HepG2 (cell line): ENCODE measurements around the gene CRISPLD2. TPM values are rescaled to one million over a fixed set of nuclear protein-coding genes. Genes with fewer than 3 reads are reported as not detected.

Experiments used
- ATAC-seq: fragments of 200-7000 bp; cut with Tn5 transposase; 3 replicates; pipeline ENCODE4 v1.9.1; 2020; ENCODE audit warnings: mild to moderate bottlenecking, moderate library complexity
- BruUV-seq: library from RNA; stranded (reverse); fragments of 400-500 nt; replicated peaks from 2 replicates; lab custom pipeline; 2021; lab: Mats Ljungman, UMichigan
- CTCF ChIA-PET: fragments of 300-600 bp; formaldehyde crosslinking; extraction: SDS; loops from one replicate; lab custom pipeline; 2021; ENCODE audit warnings: low total read pairs, inconsistent platforms, low intra/inter-chr PET ratio; lab: Yijun Ruan, JAX
- POLR2A ChIA-PET: fragments of 350-600 bp; sonication (Branson Sonifier 250); formaldehyde crosslinking; loops from one replicate; lab custom pipeline; 2020; ENCODE audit warnings: antibody characterized with exemption, inconsistent platforms; lab: Yijun Ruan, JAX
- DNase-seq: peaks from one replicate; pipeline ENCODE4 v3.0.0-alpha.2; 2015; ENCODE audit warnings: low spot score
- FAIRE-seq: peaks from 3 replicates; lab custom pipeline; 2011; peaks lifted over from hg19 to GRCh38; lab: Jason Lieb, UNC
- H2AFZ ChIP-seq: one replicate; pipeline ENCODE4 v1.6.1; 2011; ENCODE audit warnings: low read length, inconsistent platforms
- H3K27ac ChIP-seq: fragments of 300-600 bp; 3 replicates; pipeline ENCODE4 v1.8.0; 2011; ENCODE audit warnings: mixed run types, mild to moderate bottlenecking, mixed read lengths, low read length, inconsistent platforms; ENCODE audit not compliant: insufficient read depth; ENCODE audit errors: extremely low read length
- H3K27me3 ChIP-seq, 2 experiments: fragments of 200-600 bp in 1 of 2; 2 replicates in 1 of 2; 3 replicates in 1 of 2; pipeline versions ENCODE4 v1.6.0 to v1.8.0; 2011; ENCODE audit warnings: low read length in 2 of 2, mild to moderate bottlenecking in 2 of 2, moderate library complexity in 2 of 2, inconsistent platforms in 1 of 2; ENCODE audit not compliant: insufficient read depth in 2 of 2, control insufficient read depth in 1 of 2
- H3K36me3 ChIP-seq, 2 experiments: fragments of 200-600 bp in 1 of 2; replicated peaks in 1 of 2; 2 replicates in 1 of 2; 3 replicates in 1 of 2; pipeline versions ENCODE4 v1.5.1 to v1.8.0; 2011; ENCODE audit warnings: low read length in 2 of 2, inconsistent platforms in 1 of 2; ENCODE audit not compliant: insufficient read depth in 2 of 2, control insufficient read depth in 1 of 2
- H3K4me1 ChIP-seq: 2 replicates; pipeline ENCODE4 v1.5.1; 2012; ENCODE audit warnings: low read length, inconsistent platforms; ENCODE audit not compliant: insufficient read depth
- H3K4me2 ChIP-seq: 2 replicates; pipeline ENCODE4 v1.6.0; 2011; ENCODE audit warnings: low read depth, low read length, inconsistent platforms
- H3K4me3 ChIP-seq, 3 experiments: fragments of 200-600 bp in 1 of 3; sonication (generic), shearing (Covaris generic) in 1 of 3; replicated peaks in 1 of 3; 2 replicates each; pipeline ENCODE4 v1.5.1; 2011 to 2016; ENCODE audit warnings: low read length in 3 of 3, inconsistent platforms in 2 of 3, low read depth in 2 of 3, mild to moderate bottlenecking in 2 of 3, control low read depth in 1 of 3, mixed read lengths in 1 of 3; ENCODE audit not compliant: insufficient read depth in 1 of 3
- H3K79me2 ChIP-seq: one replicate; pipeline ENCODE4 v1.6.1; 2011; ENCODE audit warnings: low read length, inconsistent platforms; ENCODE audit not compliant: insufficient read depth
- H3K9ac ChIP-seq: 2 replicates; pipeline ENCODE4 v1.6.0; 2011; ENCODE audit warnings: mild to moderate bottlenecking, low read depth, low read length, inconsistent platforms; ENCODE audit not compliant: insufficient read depth
- H3K9me3 ChIP-seq: 2 replicates; pipeline ENCODE4 v1.5.1; 2012; ENCODE audit warnings: mild to moderate bottlenecking, low read length
- H4K20me1 ChIP-seq: 2 replicates; pipeline ENCODE4 v1.6.0; 2011; ENCODE audit warnings: inconsistent platforms, mild to moderate bottlenecking, low read length, moderate library complexity; ENCODE audit not compliant: insufficient read depth
- DPF2 ChIP-seq: sonication (generic); formaldehyde crosslinking; IDR thresholded peaks from 2 replicates; pipeline ENCODE4 v1.4.0; 2020; ENCODE audit warnings: mild to moderate bottlenecking, low read depth, missing genetic modification reagents, borderline replicate concordance
- FOXA1 ChIP-seq, 2 experiments: fragments of 450-650 bp in 1 of 2; sonication (generic) in 1 of 2; formaldehyde crosslinking in 1 of 2; IDR thresholded peaks; 2 replicates each; pipeline versions ENCODE4 v1.4.0 to v1.6.1; 2016 to 2020; ENCODE audit warnings: missing genetic modification reagents in 1 of 2
- GATA4 ChIP-seq: sonication (generic); IDR thresholded peaks from 2 replicates; pipeline ENCODE4 v1.6.1; 2016; ENCODE audit warnings: antibody characterized with exemption, low read depth, borderline replicate concordance
- HHEX ChIP-seq: IDR thresholded peaks from 2 replicates; pipeline ENCODE4 v1.6.1; 2016; ENCODE audit warnings: control low read depth
- HNF4A ChIP-seq: sonication (generic); formaldehyde crosslinking; IDR thresholded peaks from 2 replicates; pipeline ENCODE4 v1.4.0; 2020; ENCODE audit warnings: missing genetic modification reagents
- KDM3A ChIP-seq: IDR thresholded peaks from 2 replicates; pipeline ENCODE4 v1.6.1; 2018; ENCODE audit warnings: low read depth, missing compliant biosample characterization
- KLF13 ChIP-seq: sonication (generic); formaldehyde crosslinking; IDR thresholded peaks from 2 replicates; pipeline ENCODE4 v1.4.0; 2020; ENCODE audit warnings: mild to moderate bottlenecking, missing genetic modification reagents
- SAFB2 ChIP-seq: sonication (generic); formaldehyde crosslinking; IDR thresholded peaks from 2 replicates; pipeline ENCODE4 v1.5.1; 2020; ENCODE audit warnings: missing genetic modification reagents, low read depth, mild to moderate bottlenecking, borderline replicate concordance
- SAP130 ChIP-seq: IDR thresholded peaks from 2 replicates; pipeline ENCODE4 v1.6.1; 2016; ENCODE audit warnings: low read depth
- SMAD1 ChIP-seq: sonication (generic); formaldehyde crosslinking; IDR thresholded peaks from 2 replicates; pipeline ENCODE4 v1.4.0; 2020; ENCODE audit warnings: missing genetic modification reagents, low read depth, mild to moderate bottlenecking, borderline replicate concordance
- SOX6 ChIP-seq, 2 experiments: fragments of 450-650 bp in 1 of 2; sonication (generic) in 1 of 2; formaldehyde crosslinking in 1 of 2; IDR thresholded peaks; 2 replicates each; pipeline versions ENCODE4 v1.4.0 to v1.6.1; 2017 to 2020; ENCODE audit warnings: antibody characterized with exemption in 1 of 2, mild to moderate bottlenecking in 1 of 2, missing genetic modification reagents in 1 of 2
- STAG1 ChIP-seq: sonication (generic); formaldehyde crosslinking; IDR thresholded peaks from 2 replicates; pipeline ENCODE4 v1.4.0; 2020; ENCODE audit warnings: missing genetic modification reagents
- ZIK1 ChIP-seq: sonication (generic); formaldehyde crosslinking; IDR thresholded peaks from 2 replicates; pipeline ENCODE4 v1.5.0; 2020; ENCODE audit warnings: mild to moderate bottlenecking, low read depth, missing genetic modification reagents, borderline replicate concordance
- ZMYM3 ChIP-seq: sonication (generic); formaldehyde crosslinking; IDR thresholded peaks from 2 replicates; pipeline ENCODE4 v1.5.1; 2020; ENCODE audit warnings: mild to moderate bottlenecking, missing genetic modification reagents
- ZNF225 ChIP-seq: sonication (generic); formaldehyde crosslinking; IDR thresholded peaks from 2 replicates; pipeline ENCODE4 v1.4.0; 2020; ENCODE audit warnings: mild to moderate bottlenecking, missing genetic modification reagents
- ZNF605 ChIP-seq: sonication (generic); formaldehyde crosslinking; IDR thresholded peaks from 2 replicates; pipeline ENCODE4 v1.8.0; 2022; ENCODE audit warnings: mild to moderate bottlenecking, missing genetic modification reagents
- ZNF7 ChIP-seq: IDR thresholded peaks from 2 replicates; pipeline ENCODE4 v1.6.1; 2016; ENCODE audit warnings: missing biosample characterization, missing genetic modification reagents
- ZNF746 ChIP-seq: sonication (generic); formaldehyde crosslinking; IDR thresholded peaks from 2 replicates; pipeline ENCODE4 v1.8.0; 2022; ENCODE audit warnings: mild to moderate bottlenecking, missing genetic modification reagents
- WGBS: methylation state at CpG from one replicate; pipeline ENCODE4 v1.1.6; 2017; ENCODE audit warnings: low lambda C conversion rate; 5-methylcytosine and 5-hydroxymethylcytosine counted together
- in situ Hi-C: cut with HindIII; loops from 2 replicates; pipeline ENCODE4 v1.10.0; 2017; ENCODE audit warnings: low pct_unique_long_range_greater_than_20kb; ENCODE audit not compliant: extremely low pct_ligation_motif_present
- intact Hi-C: fragments of 100-400 bp; cut with micrococcal nuclease; formaldehyde crosslinking; loops from one replicate; pipeline ENCODE4 v1.10.0; 2022; ENCODE audit not compliant: unreplicated experiment
- polyA plus RNA-seq, 8 experiments: library from polyadenylated mRNA; depleted of rRNA in 3 of 8; stranded (reverse) in 7 of 8; unstranded in 1 of 8; fragments of >200 nt; fragmentation: Illumina TruSeq in 4 of 8; extraction: Trizol in 4 of 8; gene quantifications; 2 replicates each; pipeline versions ENCODE4 v1.2.1 to v1.2.3, GENCODE V29; 2011 to 2016; ENCODE audit warnings: low read depth in 4 of 8, missing spikeins in 1 of 8, mixed read lengths in 1 of 8; ENCODE audit not compliant: insufficient read depth in 1 of 8
- total RNA-seq, 5 experiments: library from RNA; depleted of rRNA; stranded (reverse); fragments of >200 nt; fragmentation: Illumina TruSeq; extraction: Trizol; gene quantifications; 2 replicates each; pipeline ENCODE4 v1.2.3, GENCODE V29; 2016; ENCODE audit warnings: low read depth in 1 of 5
- TF ChIP-seq, protein P1 (sequence below): sonication (generic); formaldehyde crosslinking; IDR thresholded peaks from 2 replicates; pipeline ENCODE4 v1.5.1; 2020; ENCODE audit warnings: missing genetic modification reagents, mild to moderate bottlenecking, borderline replicate concordance
- TF ChIP-seq, protein P2 (sequence below): sonication (generic); formaldehyde crosslinking; IDR thresholded peaks from 2 replicates; pipeline ENCODE4 v1.4.0; 2020; ENCODE audit warnings: missing genetic modification reagents, low read depth, mild to moderate bottlenecking, borderline replicate concordance
- TF ChIP-seq, protein P3 (sequence below): sonication (generic); formaldehyde crosslinking; IDR thresholded peaks from 2 replicates; pipeline ENCODE4 v1.4.0; 2020; ENCODE audit warnings: missing genetic modification reagents
- TF ChIP-seq, protein P4 (sequence below): sonication (generic); formaldehyde crosslinking; IDR thresholded peaks from 2 replicates; pipeline ENCODE4 v1.5.0; 2020; ENCODE audit warnings: missing genetic modification reagents

CRISPLD2 gene
- total and polyA plus RNA-seq, 2 of the 13 experiments (the other 11 are each of a cell fraction or from before 2014, with no cell fraction given) = 0.04 to 0.31 TPM

DNA sequence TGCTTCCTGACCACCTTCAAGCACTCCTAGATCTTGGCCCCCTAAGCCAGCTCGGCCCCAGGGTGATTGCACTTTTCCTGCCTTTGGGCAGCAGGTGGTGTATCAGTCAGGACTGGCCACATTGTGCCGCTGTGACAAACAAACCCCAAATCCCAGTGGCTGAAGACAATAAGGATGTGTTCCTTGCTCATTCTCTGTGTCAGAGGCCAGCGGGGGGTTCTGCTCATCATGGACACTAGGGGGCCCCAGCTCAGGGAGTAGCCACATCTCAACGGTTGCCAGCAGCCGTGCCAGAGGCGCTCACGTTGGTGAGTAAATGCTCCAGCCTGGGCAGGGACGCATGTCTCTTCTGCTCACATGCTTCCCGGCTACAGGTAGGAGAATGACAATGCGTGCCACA is 131.1 kb downstream of the CRISPLD2 start:
- 36% methylated on average over 2 of the region's 10 CpGs for WGBS
- FAIRE-seq (peak; percentile 51), DNase-seq (peak; percentile 69), ATAC-seq (peak; percentile 52)
- H3K27me3 ChIP-seq = no peaks in the 10 kb centered on the region; a peak in 2 of 5 replicates
- POLR2A ChIA-PET = interaction anchor here (0.9 to 2.2 kb wide), 2 partner anchors 17 to 131 kb away, joined by 3 to 8 read pairs; partner anchors contain the start of gene CRISPLD2
- CTCF ChIA-PET = interaction anchor here (1.3 to 4.5 kb wide), 2 partner anchors 26 to 197 kb away, joined by 7 to 57 read pairs; no protein-coding TSS in a partner anchor
- no peak overlapping the region for H3K4me3 ChIP-seq
- H3K9ac ChIP-seq = no peak overlapping the region
- BruUV-seq = no TSS peak
- no peak overlapping the region for H3K4me2 ChIP-seq
- no peaks in the 10 kb centered on the region for H3K36me3 ChIP-seq
- H2AFZ ChIP-seq = no peak overlapping the region
- H4K20me1 ChIP-seq = no peaks in the 10 kb centered on the region
- in situ Hi-C loops (no loop called here), intact Hi-C loops (no loop called here)
- no peaks in the 10 kb centered on the region for H3K9me3 ChIP-seq
- peaks cover 59% of the 10 kb centered on the region for H3K4me1 ChIP-seq
- H3K79me2 ChIP-seq = no peaks in the 10 kb centered on the region
- H3K27ac ChIP-seq = no peak overlapping the region
- TF ChIP-seq SOX6 (IDR thresholded peaks at IDR 0.05) (no peak), SOX6 (CRISPR knock-in tag; IDR thresholded peaks at IDR 0.05) (0 out of 2 replicates have a peak, but pooled peaks have one; percentile 19), SAFB2 (CRISPR knock-in tag) (no peak), ZNF7 (no peak), HHEX (CRISPR knock-in tag) (no peak), HNF4A (CRISPR knock-in tag) (no peak), ZNF605 (CRISPR knock-in tag) (no peak), STAG1 (0 out of 2 replicates have a peak, but pooled peaks have one; percentile 21), KDM3A (CRISPR knock-in tag) (no peak), ZNF746 (CRISPR knock-in tag) (0 out of 2 replicates have a peak, but pooled peaks have one; percentile 27), ZMYM3 (CRISPR knock-in tag) (peak; percentile 80), ZIK1 (CRISPR knock-in tag) (no peak), FOXA1 (IDR thresholded peaks at IDR 0.05) (no peak), FOXA1 (CRISPR knock-in tag; IDR thresholded peaks at IDR 0.05) (peak; percentile 41; the same call in 1 of the 2 replicates), SMAD1 (CRISPR knock-in tag) (no peak), GATA4 (no peak), DPF2 (CRISPR knock-in tag) (0 out of 2 replicates have a peak, but pooled peaks have one; percentile 15), SAP130 (CRISPR knock-in tag) (0 out of 2 replicates have a peak, but pooled peaks have one; percentile 11), KLF13 (0 out of 2 replicates have a peak, but pooled peaks have one; percentile 25), ZNF225 (CRISPR knock-in tag) (no peak)
- TF ChIP-seq, protein P1, sequence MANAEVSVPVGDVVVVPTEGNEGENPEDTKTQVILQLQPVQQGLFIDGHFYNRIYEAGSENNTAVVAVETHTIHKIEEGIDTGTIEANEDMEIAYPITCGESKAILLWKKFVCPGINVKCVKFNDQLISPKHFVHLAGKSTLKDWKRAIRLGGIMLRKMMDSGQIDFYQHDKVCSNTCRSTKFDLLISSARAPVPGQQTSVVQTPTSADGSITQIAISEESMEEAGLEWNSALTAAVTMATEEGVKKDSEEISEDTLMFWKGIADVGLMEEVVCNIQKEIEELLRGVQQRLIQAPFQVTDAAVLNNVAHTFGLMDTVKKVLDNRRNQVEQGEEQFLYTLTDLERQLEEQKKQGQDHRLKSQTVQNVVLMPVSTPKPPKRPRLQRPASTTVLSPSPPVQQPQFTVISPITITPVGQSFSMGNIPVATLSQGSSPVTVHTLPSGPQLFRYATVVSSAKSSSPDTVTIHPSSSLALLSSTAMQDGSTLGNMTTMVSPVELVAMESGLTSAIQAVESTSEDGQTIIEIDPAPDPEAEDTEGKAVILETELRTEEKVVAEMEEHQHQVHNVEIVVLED = no peak
- TF ChIP-seq, protein P2, sequence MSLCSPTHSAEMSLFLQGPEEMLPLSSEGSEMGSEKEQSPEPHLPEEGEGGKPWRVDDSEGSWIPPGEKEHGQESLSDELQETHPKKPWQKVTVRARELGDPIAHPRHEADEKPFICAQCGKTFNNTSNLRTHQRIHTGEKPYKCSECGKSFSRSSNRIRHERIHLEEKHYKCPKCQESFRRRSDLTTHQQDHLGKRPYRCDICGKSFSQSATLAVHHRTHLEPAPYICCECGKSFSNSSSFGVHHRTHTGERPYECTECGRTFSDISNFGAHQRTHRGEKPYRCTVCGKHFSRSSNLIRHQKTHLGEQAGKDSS (CRISPR knock-in tag) = peak; percentile 74; the same call in 1 of the 2 replicates
- TF ChIP-seq, protein P3, sequence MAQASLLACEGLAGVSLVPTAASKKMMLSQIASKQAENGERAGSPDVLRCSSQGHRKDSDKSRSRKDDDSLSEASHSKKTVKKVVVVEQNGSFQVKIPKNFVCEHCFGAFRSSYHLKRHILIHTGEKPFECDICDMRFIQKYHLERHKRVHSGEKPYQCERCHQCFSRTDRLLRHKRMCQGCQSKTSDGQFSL = no peak
- TF ChIP-seq, protein P4, sequence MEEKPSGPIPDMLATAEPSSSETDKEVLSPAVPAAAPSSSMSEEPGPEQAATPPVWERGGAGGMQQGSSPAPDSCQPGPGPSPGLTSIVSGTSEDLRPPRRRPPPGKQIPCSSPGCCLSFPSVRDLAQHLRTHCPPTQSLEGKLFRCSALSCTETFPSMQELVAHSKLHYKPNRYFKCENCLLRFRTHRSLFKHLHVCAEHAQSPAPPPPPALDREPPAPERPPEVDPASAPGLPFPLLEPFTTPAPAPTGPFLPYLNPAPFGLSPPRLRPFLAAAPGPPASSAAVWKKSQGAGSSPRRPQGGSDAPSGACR (CRISPR knock-in tag) = no peak
